Right lobe of liver (tissue), 6 donors: ENCODE results near the gene GRIK2. TPM values are rescaled to one million over a fixed set of nuclear protein-coding genes. Genes with fewer than 3 reads are reported as not detected.

Source experiments
- ATAC-seq, 4 donors: fragments of 200-7000 bp; cut with Tn5 transposase; one replicate each; pipeline ENCODE4 v1.9.1; 2020; ENCODE audit warnings: mild to moderate bottlenecking in 4 of 4, moderate library complexity in 4 of 4
- DNase-seq, 3 donors: peaks; one replicate each; pipeline ENCODE4 v3.0.0-alpha.2; 2020
- H3K27ac ChIP-seq, 3 donors: fragments of 200-600 bp; one replicate each; pipeline ENCODE4 v1.8.0; 2022
- H3K27me3 ChIP-seq, 2 donors: fragments of 200-600 bp; one replicate each; pipeline ENCODE4 v1.8.0; 2022
- H3K36me3 ChIP-seq, 4 donors: fragments of 200-600 bp; sonication (generic) in 1 of 4; one replicate each; pipeline versions ENCODE4 v1.5.1 to v1.8.0; 2017 to 2022; ENCODE audit warnings: control low read depth in 1 of 4
- H3K4me1 ChIP-seq, 4 donors: fragments of 200-600 bp; sonication (generic) in 1 of 4; one replicate each; pipeline versions ENCODE4 v1.5.1 to v1.8.0; 2017 to 2022; ENCODE audit warnings: control low read depth in 1 of 4
- H3K4me3 ChIP-seq, 3 donors: fragments of 200-600 bp; one replicate each; pipeline ENCODE4 v1.8.0; 2022
- H3K9me3 ChIP-seq, 4 donors: fragments of 200-600 bp; sonication (generic) in 1 of 4; one replicate each; pipeline versions ENCODE4 v1.5.1 to v1.8.0; 2017 to 2022; ENCODE audit warnings: control low read depth in 1 of 4
- POLR2A ChIP-seq: fragments of 450-650 bp; IDR thresholded peaks from one replicate; pipeline ENCODE4 v1.6.1; 2017; ENCODE audit warnings: antibody characterized with exemption, mild to moderate bottlenecking
- WGBS: methylation state at CpG from one replicate; pipeline ENCODE4 v1.1.6; 2018; ENCODE audit warnings: low coverage, low lambda C conversion rate; ENCODE audit not compliant: insufficient coverage; ENCODE audit errors: missing lambda C conversion rate; 5-methylcytosine and 5-hydroxymethylcytosine counted together
- intact Hi-C, 2 donors: fragments of 100-400 bp; cut with DNase I; formaldehyde crosslinking; loops; one replicate each; pipeline versions ENCODE4 v1.11.2 to v1.14.1; 2022
- total RNA-seq, 6 experiments: library from RNA; depleted of rRNA in 2 of 6; stranded (reverse); fragments of >200 nt in 2 of 6; fragmentation: NEBNext Ultra II Directional in 3 of 6; extraction: Animal tissue kit (Norgen Biotek cat#: 25700) in 3 of 6; gene quantifications; one replicate each; pipeline versions ENCODE4 v1.1.0 to v1.2.4, GENCODE V29; 2016 to 2023
- TF ChIP-seq, protein P1 (sequence below), 4 donors: fragments of 200-600 bp in 3 of 4; fragments of 450-650 bp in 1 of 4; IDR thresholded peaks; one replicate each; pipeline versions ENCODE4 v1.5.1 to v1.8.0; 2016 to 2022; ENCODE audit warnings: antibody characterized with exemption in 4 of 4, mild to moderate bottlenecking in 2 of 4
- donor health status: DM: no; HTN: yes; CAD: no.
- donor health status: DM: no; HTN: no; CAD: no.
- donor health status: DM: no; HTN: no; CAD: no.
- donor health status: DM: no; HTN: yes; CAD: no.
- donor health status: DM: no; HTN: yes; CAD: no.

The GRIK2 gene
- total RNA-seq, 6 experiments from 2014 or later: 0.04 to 0.24 (median 0.09) TPM; not detected in 3

DNA sequence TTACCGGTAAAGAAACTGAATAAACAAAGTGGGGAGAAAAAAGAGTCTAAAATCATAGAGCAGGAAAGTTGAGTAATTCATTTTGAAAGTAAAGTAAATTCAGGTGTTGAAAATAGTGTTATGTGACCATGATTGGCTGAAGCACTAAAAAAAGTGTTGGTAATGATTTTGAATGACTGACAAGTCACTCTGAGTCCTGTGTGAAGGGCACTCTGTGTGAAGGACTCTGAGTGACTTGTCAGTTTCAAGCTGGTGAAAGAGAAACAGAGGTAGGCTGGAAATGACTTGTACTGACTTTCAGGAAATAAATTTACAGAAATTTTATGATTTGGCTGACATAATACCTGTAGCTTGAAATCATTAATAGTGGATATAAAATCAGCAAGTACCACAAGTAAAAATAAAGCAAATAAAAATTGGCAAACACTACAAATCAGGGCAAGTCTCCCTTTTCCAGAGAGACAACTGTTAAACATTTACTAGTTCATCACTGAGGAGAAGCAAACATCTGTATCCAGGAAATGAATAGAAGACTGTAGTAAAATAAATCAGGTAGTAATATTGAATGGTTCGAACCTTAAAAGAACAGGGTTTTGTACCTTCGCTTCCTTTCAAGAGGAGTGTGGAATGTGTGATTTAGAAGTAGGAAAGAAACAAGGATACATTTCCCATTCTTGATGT, 630.6 kb downstream of the GRIK2 start:
- Histone ChIP-seq H3K4me1 (no peaks in the 10 kb centered on the region), H3K4me3 (no peak overlapping the region), H3K27me3 (no peaks in the 10 kb centered on the region), H3K9me3 (no peaks in the 10 kb centered on the region), H3K36me3 (no peaks in the 10 kb centered on the region), H3K27ac (peak overlapping the region in 2 of 3 donors; percentile 20 to 29)
- WGBS: 18% methylated on average over 3 of the region's 3 CpGs
- DNase-seq (peak in 1 of 3 donors; percentile 35), ATAC-seq (peak in 3 of 4 donors; percentile 79 to 93 (median 89))
- TF ChIP-seq, protein P1, sequence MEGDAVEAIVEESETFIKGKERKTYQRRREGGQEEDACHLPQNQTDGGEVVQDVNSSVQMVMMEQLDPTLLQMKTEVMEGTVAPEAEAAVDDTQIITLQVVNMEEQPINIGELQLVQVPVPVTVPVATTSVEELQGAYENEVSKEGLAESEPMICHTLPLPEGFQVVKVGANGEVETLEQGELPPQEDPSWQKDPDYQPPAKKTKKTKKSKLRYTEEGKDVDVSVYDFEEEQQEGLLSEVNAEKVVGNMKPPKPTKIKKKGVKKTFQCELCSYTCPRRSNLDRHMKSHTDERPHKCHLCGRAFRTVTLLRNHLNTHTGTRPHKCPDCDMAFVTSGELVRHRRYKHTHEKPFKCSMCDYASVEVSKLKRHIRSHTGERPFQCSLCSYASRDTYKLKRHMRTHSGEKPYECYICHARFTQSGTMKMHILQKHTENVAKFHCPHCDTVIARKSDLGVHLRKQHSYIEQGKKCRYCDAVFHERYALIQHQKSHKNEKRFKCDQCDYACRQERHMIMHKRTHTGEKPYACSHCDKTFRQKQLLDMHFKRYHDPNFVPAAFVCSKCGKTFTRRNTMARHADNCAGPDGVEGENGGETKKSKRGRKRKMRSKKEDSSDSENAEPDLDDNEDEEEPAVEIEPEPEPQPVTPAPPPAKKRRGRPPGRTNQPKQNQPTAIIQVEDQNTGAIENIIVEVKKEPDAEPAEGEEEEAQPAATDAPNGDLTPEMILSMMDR (IDR thresholded peaks at IDR 0.05): no peak
- no peak for TF ChIP-seq POLR2A
- intact Hi-C loops: no loop called here

DNA sequence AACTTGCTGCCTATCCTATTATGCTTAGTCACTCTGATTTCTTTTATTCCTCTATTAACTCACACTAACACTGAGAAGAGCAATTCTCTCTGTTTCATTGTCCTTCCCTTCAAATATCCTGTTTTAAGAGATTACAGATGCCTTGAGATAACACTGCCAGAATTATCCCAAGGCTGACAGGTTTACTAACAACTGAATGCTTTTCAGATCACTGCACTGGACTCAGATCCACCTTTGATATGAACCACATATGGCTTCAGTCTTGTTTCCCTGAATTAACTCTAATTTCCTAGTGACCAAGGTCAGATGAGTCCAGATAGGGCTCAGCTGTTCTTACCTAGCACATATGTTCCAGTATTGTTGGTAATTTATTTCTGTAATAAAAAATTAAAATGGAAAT, 633.1 kb downstream of the GRIK2 start:
- no peaks in the 10 kb centered on the region for H3K27me3 ChIP-seq
- no peak overlapping the region for H3K4me3 ChIP-seq
- no peak for ATAC-seq
- no peak overlapping the region for H3K27ac ChIP-seq
- H3K36me3 ChIP-seq: no peaks in the 10 kb centered on the region
- intact Hi-C loops: no loop called here
- no peak for DNase-seq
- H3K4me1 ChIP-seq: no peaks in the 10 kb centered on the region
- TF ChIP-seq POLR2A: no peak
- TF ChIP-seq, protein P1 (IDR thresholded peaks at IDR 0.05): no peak
- H3K9me3 ChIP-seq: no peaks in the 10 kb centered on the region

DNA sequence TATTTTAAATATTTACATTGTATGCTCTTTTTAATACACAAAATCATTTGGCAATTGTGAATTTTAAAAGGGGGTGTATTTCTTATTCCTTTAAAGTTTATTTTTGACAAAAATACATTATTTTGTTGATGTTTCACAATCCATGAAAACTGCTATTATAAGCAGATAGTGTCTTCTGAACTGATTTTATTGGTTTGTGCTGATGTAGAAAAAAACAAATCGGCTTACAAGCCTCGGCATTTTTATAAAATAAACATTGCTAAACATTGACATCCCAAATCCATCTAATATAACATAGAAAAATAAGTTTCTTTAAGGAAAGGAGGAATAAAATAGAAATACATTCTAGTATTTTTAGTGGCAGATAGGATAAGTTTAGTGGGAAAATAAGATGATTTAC, 634.7 kb downstream of the GRIK2 start:
- Histone ChIP-seq H3K36me3 (no peaks in the 10 kb centered on the region), H3K27ac (no peak overlapping the region), H3K4me3 (no peak overlapping the region), H3K9me3 (no peaks in the 10 kb centered on the region), H3K27me3 (no peaks in the 10 kb centered on the region), H3K4me1 (no peaks in the 10 kb centered on the region)
- ATAC-seq: no peak
- intact Hi-C loops: no loop called here
- TF ChIP-seq POLR2A: no peak
- TF ChIP-seq, protein P1 (IDR thresholded peaks at IDR 0.05): no peak
- 57% methylated on average over 2 of the region's 2 CpGs for WGBS
- no peak for DNase-seq

DNA sequence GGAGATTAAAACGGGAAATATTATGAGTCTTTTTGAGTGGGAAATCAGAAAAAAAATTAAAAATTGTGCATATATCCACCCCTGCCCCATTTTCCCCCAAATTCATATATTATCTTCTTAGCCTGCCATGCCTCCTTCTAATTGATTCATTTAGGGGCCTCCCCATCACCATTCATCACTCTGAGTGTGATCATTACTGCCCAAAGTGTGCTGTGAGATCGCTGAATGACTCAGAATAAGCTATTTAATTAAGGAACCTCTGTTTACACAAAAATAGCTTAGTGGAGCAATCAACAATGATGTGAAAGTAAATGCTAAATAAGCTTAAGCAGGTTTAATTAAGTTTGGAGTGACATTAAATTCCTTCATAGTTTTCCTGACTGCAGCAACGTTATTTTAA, 645.5 kb downstream of the GRIK2 start:
- Histone ChIP-seq H3K4me1 (no peaks in the 10 kb centered on the region), H3K9me3 (no peaks in the 10 kb centered on the region), H3K4me3 (no peak overlapping the region), H3K27me3 (no peaks in the 10 kb centered on the region), H3K36me3 (no peaks in the 10 kb centered on the region), H3K27ac (no peak overlapping the region)
- ATAC-seq (no peak), DNase-seq (no peak)
- WGBS: 32% methylated on average over 3 of the region's 3 CpGs
- intact Hi-C loops: no loop called here
- TF ChIP-seq, protein P1 (IDR thresholded peaks at IDR 0.05): no peak
- no peak for TF ChIP-seq POLR2A
